Breast epithelium (tissue), 3 donors: ENCODE results near the gene CHN1.

ENCODE experiments used
- CTCF ChIP-seq, 3 donors: fragments of 450-650 bp; IDR thresholded peaks; one replicate each; pipeline ENCODE4 v1.5.1; 2016 to 2017; ENCODE audit warnings: antibody characterized with exemption in 3 of 3, mild to moderate bottlenecking in 3 of 3, moderate library complexity in 3 of 3
- POLR2AphosphoS5 ChIP-seq, 3 donors: sonication (generic); formaldehyde crosslinking; IDR thresholded peaks; one replicate each; pipeline ENCODE4 v1.6.1; 2017; ENCODE audit warnings: antibody characterized with exemption in 3 of 3

GRCh38 chr2:174781298-174781697 lies 223.9 kb downstream of the CHN1 start:
- TF ChIP-seq CTCF (IDR thresholded peaks at IDR 0.05) (no peak), POLR2AphosphoS5 (IDR thresholded peaks at IDR 0.05) (no peak)
